SIG-M5 treated with dmso at 0.1 percent for 504 hours (cell line): ENCODE results near the gene PRRC2A.

Source experiments
- DNase-seq: peaks from one replicate; lab custom pipeline; 2025; ENCODE audit not compliant: unreplicated experiment; lab: John Stamatoyannopoulos, UW

Gene PRRC2A

GRCh38 chr6:31645325-31645724 is 24.8 kb downstream of the PRRC2A start:
- DNase-seq: no peak

GRCh38 chr6:31651602-31652191 is 31.2 kb downstream of the PRRC2A start:
- peak; percentile 74 for DNase-seq

- DNase-seq: peak; percentile 94
These were observed 32.6 kb downstream of the PRRC2A start for GRCh38 chr6:31652925-31653724.

GRCh38 chr6:31654574-31655348 is 34.2 kb downstream of the PRRC2A start:
- DNase-seq: no peak

- no peak for DNase-seq
These were observed 35.1 kb downstream of the PRRC2A start, which contains the start of gene APOM for GRCh38 chr6:31655349-31656237. Gene APOM (plus strand): TSS chr6:31655894. CDS start chr6:31655967, 73 bp downstream.

GRCh38 chr6:31657406-31658157 is 37.1 kb downstream of the PRRC2A start:
- DNase-seq: no peak

GRCh38 chr6:31658158-31658688 is 37.7 kb downstream of the PRRC2A start:
- DNase-seq: no peak

- no peak for DNase-seq
These were observed 38.6 kb downstream of the PRRC2A start for GRCh38 chr6:31658983-31659648.

- DNase-seq: peak; percentile 42
These were observed 39.3 kb downstream of the PRRC2A start for GRCh38 chr6:31659649-31660380.

- DNase-seq: peak; percentile 80
These were observed 40.1 kb downstream of the PRRC2A start, which contains the start of gene C6orf47 for GRCh38 chr6:31660381-31661261. Gene C6orf47 (minus strand): TSS chr6:31660778. CDS start chr6:31659947, 831 bp downstream.

GRCh38 chr6:31661262-31662123 is 41.0 kb downstream of the PRRC2A start:
- DNase-seq: no peak

GRCh38 chr6:31662124-31662723 is 41.7 kb downstream of the PRRC2A start:
- no peak for DNase-seq

GRCh38 chr6:31663126-31663960 is 42.8 kb downstream of the PRRC2A start:
- no peak for DNase-seq

GRCh38 chr6:31663961-31664789 is 43.7 kb downstream of the PRRC2A start:
- DNase-seq: peak; percentile 47
